ENCODE data around the gene MAGEL2.

MAGEL2 gene

DNA sequence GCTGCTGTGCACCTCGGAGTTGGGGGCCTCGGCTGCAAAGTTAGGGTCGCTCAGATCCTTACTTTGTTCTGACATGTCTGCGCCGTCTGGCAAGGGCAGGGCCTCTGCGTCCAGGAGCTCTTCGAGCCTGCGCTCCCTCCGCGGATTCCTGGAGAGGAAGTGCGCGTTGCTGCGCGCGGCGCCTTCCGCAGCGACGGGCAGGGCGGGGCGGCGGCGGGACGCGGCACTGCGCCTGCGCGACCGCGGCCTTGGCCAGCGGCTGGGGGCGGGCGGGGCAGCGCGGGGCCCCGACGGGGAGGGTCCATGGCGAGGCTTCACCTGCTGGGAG is 39.4 kb upstream of the MAGEL2 start, which contains the start of gene NDN:
TSS of gene NDN (minus strand) at position 163 of the 328 bp plus-strand sequence. CDS start at position 75, 88 bp downstream.
- Mint-ChIP-seq H3K27ac (peak within 1 kb of the TSS; percentile 52 to 90 (median 76)), H3K27me3 (ENCODE audit: low read depth) (no peaks in the 10 kb centered on the region), H3K36me3 (ENCODE audit: low read depth) (peaks cover 5% of the 10 kb centered on the region), H3K4me3 (peak within 1 kb of the TSS; percentile 80 to 87 (median 84)), H3K9me3 (peaks cover 29% of the 10 kb centered on the region), H3K4me1 (peaks cover 28% of the 10 kb centered on the region)
- TF ChIP-seq, protein P1, sequence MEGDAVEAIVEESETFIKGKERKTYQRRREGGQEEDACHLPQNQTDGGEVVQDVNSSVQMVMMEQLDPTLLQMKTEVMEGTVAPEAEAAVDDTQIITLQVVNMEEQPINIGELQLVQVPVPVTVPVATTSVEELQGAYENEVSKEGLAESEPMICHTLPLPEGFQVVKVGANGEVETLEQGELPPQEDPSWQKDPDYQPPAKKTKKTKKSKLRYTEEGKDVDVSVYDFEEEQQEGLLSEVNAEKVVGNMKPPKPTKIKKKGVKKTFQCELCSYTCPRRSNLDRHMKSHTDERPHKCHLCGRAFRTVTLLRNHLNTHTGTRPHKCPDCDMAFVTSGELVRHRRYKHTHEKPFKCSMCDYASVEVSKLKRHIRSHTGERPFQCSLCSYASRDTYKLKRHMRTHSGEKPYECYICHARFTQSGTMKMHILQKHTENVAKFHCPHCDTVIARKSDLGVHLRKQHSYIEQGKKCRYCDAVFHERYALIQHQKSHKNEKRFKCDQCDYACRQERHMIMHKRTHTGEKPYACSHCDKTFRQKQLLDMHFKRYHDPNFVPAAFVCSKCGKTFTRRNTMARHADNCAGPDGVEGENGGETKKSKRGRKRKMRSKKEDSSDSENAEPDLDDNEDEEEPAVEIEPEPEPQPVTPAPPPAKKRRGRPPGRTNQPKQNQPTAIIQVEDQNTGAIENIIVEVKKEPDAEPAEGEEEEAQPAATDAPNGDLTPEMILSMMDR (IDR thresholded peaks at IDR 0.05; ENCODE audit: unreplicated experiment in 3 of 3) = no peak

DNA sequence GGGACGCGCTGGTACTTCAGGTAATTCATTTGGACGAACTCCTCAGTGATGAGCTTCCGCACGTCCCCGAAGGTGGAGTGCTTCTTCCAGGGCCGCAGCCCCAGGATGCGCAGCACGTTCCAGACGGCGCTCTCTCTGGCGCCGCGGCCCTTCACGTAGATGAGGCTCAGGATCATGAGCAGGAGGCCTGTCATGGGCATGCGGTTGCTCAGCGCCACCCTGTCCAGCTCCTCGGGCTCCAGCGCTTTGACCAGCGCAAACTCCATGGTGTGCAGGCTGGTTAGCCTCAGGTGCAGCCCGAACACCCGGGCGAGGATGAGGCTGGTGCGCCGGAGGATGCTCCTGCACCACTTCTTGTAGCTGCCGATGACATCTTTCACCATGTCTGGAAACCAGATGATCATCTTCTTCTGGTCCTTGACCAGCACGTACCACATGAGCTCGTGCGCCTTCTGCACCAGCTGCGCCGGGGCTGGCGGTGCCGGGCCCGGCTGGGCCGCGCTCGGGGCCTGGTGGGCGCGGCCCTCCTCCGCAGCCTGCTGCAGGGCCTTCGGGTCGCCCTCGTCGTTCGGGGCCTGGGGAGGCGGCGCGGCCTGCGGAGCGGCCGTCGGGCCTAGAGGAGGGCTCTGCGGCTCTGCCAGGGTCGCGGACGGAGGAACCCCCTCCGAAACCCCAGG is 38.9 kb upstream of the MAGEL2 start:
- peaks cover 28% of the 10 kb centered on the region for H3K4me1 Mint-ChIP-seq
- no peaks in the 10 kb centered on the region for H3K27me3 Mint-ChIP-seq (ENCODE audit: low read depth)
- peaks cover 5% of the 10 kb centered on the region for H3K36me3 Mint-ChIP-seq (ENCODE audit: low read depth)
- peak overlapping the region in 1 of 3 experiments; percentile 52 for H3K27ac Mint-ChIP-seq
- TF ChIP-seq, protein P1 (IDR thresholded peaks at IDR 0.05; ENCODE audit: unreplicated experiment in 3 of 3) = no peak
- H3K4me3 Mint-ChIP-seq = peak overlapping the region; percentile 80 to 87 (median 83)
- H3K9me3 Mint-ChIP-seq = peaks cover 29% of the 10 kb centered on the region

DNA sequence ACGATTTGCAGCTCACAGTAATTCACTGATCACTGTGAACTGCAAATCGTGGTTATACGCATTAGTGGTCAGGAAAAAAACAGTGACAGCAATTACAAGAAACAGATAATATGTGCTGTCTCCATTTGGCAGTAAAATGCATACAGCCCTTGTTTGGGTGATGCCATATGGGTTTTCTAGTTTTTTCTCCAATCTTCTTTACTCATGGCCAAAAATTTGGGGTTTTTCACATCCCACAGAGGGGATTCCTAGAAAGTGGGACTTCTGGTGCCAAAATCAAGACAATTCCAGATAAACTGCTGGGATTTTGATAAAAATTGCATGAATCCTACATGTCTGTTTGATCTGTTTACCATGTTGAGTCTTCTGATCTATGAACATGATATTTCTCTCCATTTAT is 23.8 kb upstream of the MAGEL2 start:
- Mint-ChIP-seq H3K9me3 (no peaks in the 10 kb centered on the region), H3K27me3 (ENCODE audit: low read depth) (no peaks in the 10 kb centered on the region), H3K36me3 (ENCODE audit: low read depth) (no peaks in the 10 kb centered on the region), H3K27ac (no peak overlapping the region), H3K4me3 (no peak overlapping the region), H3K4me1 (no peaks in the 10 kb centered on the region)
- TF ChIP-seq, protein P1 (IDR thresholded peaks at IDR 0.05; ENCODE audit: unreplicated experiment in 3 of 3) = no peak

GRCh38 chr15:23670970-23671369 is 23.3 kb upstream of the MAGEL2 start:
- Mint-ChIP-seq H3K27ac (no peak overlapping the region), H3K4me3 (no peak overlapping the region)
- TF ChIP-seq, protein P1 (IDR thresholded peaks at IDR 0.05; ENCODE audit: unreplicated experiment in 3 of 3) = no peak

DNA sequence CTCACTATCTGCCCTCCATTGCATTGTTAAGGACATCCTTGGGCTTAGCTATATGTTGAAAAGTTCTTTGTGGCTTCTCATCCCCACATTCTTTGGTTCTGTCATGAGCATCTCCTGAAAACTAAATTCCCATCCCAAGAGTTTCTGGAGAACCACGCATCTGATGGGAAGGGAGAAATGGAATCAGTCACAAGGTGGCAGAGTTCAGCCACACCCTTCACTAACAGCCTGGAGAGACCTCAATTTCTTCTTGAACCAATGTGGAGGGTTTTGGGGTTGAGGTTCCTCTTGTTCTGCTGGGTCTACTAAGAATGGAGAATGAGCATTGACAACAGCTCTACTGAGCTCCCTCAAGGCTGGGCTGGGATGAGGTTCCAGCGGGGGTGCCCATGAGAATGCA is 15.6 kb upstream of the MAGEL2 start:
- H3K36me3 Mint-ChIP-seq (ENCODE audit: low read depth) = no peaks in the 10 kb centered on the region
- no peak overlapping the region for H3K4me3 Mint-ChIP-seq
- H3K4me1 Mint-ChIP-seq = no peaks in the 10 kb centered on the region
- H3K9me3 Mint-ChIP-seq = no peaks in the 10 kb centered on the region
- TF ChIP-seq, protein P1 (IDR thresholded peaks at IDR 0.05; ENCODE audit: unreplicated experiment in 3 of 3) = no peak
- no peak overlapping the region for H3K27ac Mint-ChIP-seq
- no peaks in the 10 kb centered on the region for H3K27me3 Mint-ChIP-seq (ENCODE audit: low read depth)

More at GRCh38 chr15:23670970-23671369, 23.3 kb upstream of the MAGEL2 start:
- no peaks in the 10 kb centered on the region for H3K4me1 Mint-ChIP-seq
- no peaks in the 10 kb centered on the region for H3K36me3 Mint-ChIP-seq (ENCODE audit: low read depth)
- H3K27me3 Mint-ChIP-seq (ENCODE audit: low read depth) = no peaks in the 10 kb centered on the region
- H3K9me3 Mint-ChIP-seq = no peaks in the 10 kb centered on the region

GRCh38 chr15:23648920-23649515 is 1.4 kb upstream of the MAGEL2 start:
- Mint-ChIP-seq H3K27me3 (ENCODE audit: low read depth) (no peaks in the 10 kb centered on the region), H3K36me3 (ENCODE audit: low read depth) (no peaks in the 10 kb centered on the region), H3K4me1 (peaks cover 15% of the 10 kb centered on the region), H3K27ac (no peak overlapping the region), H3K9me3 (peaks cover 3% of the 10 kb centered on the region), H3K4me3 (peak overlapping the region in 2 of 3 experiments; percentile 23 to 89)
- TF ChIP-seq, protein P1 (IDR thresholded peaks at IDR 0.05; ENCODE audit: unreplicated experiment in 3 of 3) = peak; percentile 65 to 67 (median 67)

Data from nephron (organoid).